Fibroblast of mammary gland (primary cell): Measurements from ENCODE around the gene CPXM2.

Experiments
- DNase-seq: peaks from one replicate; pipeline ENCODE4 v3.0.0-alpha.2; 2010; ENCODE audit warnings: low read depth
- H3K4me3 ChIP-seq: 2 replicates; pipeline ENCODE4 v1.5.1; 2011; ENCODE audit warnings: low read depth, mild to moderate bottlenecking, low read length, moderate library complexity; ENCODE audit not compliant: control insufficient read depth
- CTCF ChIP-seq: conservative IDR thresholded peaks from 2 replicates; pipeline ENCODE4 v1.5.1; 2011; ENCODE audit warnings: low read depth, low read length, inconsistent platforms; ENCODE audit not compliant: control insufficient read depth, insufficient read depth

The CPXM2 gene

GRCh38 chr10:123808906-123809305 is 82.7 kb downstream of the CPXM2 start:
- no peak overlapping the region for H3K4me3 ChIP-seq
- DNase-seq, result peak; percentile 90
- TF ChIP-seq CTCF, result no peak

- no peak for TF ChIP-seq CTCF
These were observed 83.3 kb downstream of the CPXM2 start for GRCh38 chr10:123808286-123808685.

GRCh38 chr10:123807444-123808035 is 84.1 kb downstream of the CPXM2 start:
- H3K4me3 ChIP-seq, result no peak overlapping the region
- no peak for TF ChIP-seq CTCF
- DNase-seq, result no peak

More at GRCh38 chr10:123808286-123808685, 83.3 kb downstream of the CPXM2 start:
- H3K4me3 ChIP-seq, result no peak overlapping the region
- no peak for DNase-seq

GRCh38 chr10:123804716-123805115 is 86.9 kb downstream of the CPXM2 start:
- H3K4me3 ChIP-seq, result no peak overlapping the region
- DNase-seq, result peak; percentile 62
- no peak for TF ChIP-seq CTCF

GRCh38 chr10:123800821-123801220 is 90.8 kb downstream of the CPXM2 start:
- H3K4me3 ChIP-seq, result no peak overlapping the region
- no peak for DNase-seq
- TF ChIP-seq CTCF, result no peak

GRCh38 chr10:123800289-123800688 is 91.3 kb downstream of the CPXM2 start:
- no peak overlapping the region for H3K4me3 ChIP-seq
- DNase-seq, result no peak
- TF ChIP-seq CTCF, result no peak

GRCh38 chr10:123798856-123799255 is 92.8 kb downstream of the CPXM2 start:
- DNase-seq, result no peak
- no peak for TF ChIP-seq CTCF
- H3K4me3 ChIP-seq, result no peak overlapping the region
